Stomach (tissue), 9 donors: Measurements from ENCODE around the gene PCSK7. TPM values are rescaled to one million over a fixed set of nuclear protein-coding genes. Genes with fewer than 3 reads are reported as not detected.

Source experiments
- DNase-seq, 2 donors: peaks; one replicate each; pipeline versions ENCODE4 v3.0.0 to v3.0.0-alpha.2; 2013 to 2019
- H3K27ac ChIP-seq, 5 donors: fragments of 200-600 bp in 4 of 5; sonication (generic) in 4 of 5; one replicate each; pipeline ENCODE4 v1.5.1; 2013 to 2019; ENCODE audit warnings: mild to moderate bottlenecking in 1 of 5, moderate library complexity in 1 of 5
- H3K27me3 ChIP-seq, 3 donors: fragments of 200-600 bp; sonication (generic); one replicate each; pipeline ENCODE4 v1.5.1; 2017 to 2019; ENCODE audit warnings: mixed run types in 1 of 3
- H3K36me3 ChIP-seq, 4 donors: fragments of 200-600 bp; sonication (generic); 1 replicate in 3 of 4; 2 replicates in 1 of 4; pipeline ENCODE4 v1.5.1; 2016 to 2019
- H3K4me1 ChIP-seq, 4 donors: fragments of 200-600 bp; sonication (generic); one replicate each; pipeline ENCODE4 v1.5.1; 2016 to 2019
- H3K4me3 ChIP-seq, 4 donors: fragments of 200-600 bp; sonication (generic) in 3 of 4; one replicate each; pipeline ENCODE4 v1.5.1; 2016 to 2019; ENCODE audit warnings: mild to moderate bottlenecking in 1 of 4
- H3K9me3 ChIP-seq, 4 donors: fragments of 200-600 bp; sonication (generic); one replicate each; pipeline ENCODE4 v1.5.1; 2016 to 2019
- EP300 ChIP-seq: sonication (generic); formaldehyde crosslinking; IDR thresholded peaks from one replicate; pipeline ENCODE4 v1.6.1; 2017; ENCODE audit warnings: antibody characterized with exemption
- POLR2A ChIP-seq, 4 donors: fragments of 450-650 bp; IDR thresholded peaks; one replicate each; pipeline ENCODE4 v1.6.1; 2016; ENCODE audit warnings: antibody characterized with exemption in 4 of 4, control low read depth in 2 of 4, mild to moderate bottlenecking in 1 of 4, moderate library complexity in 1 of 4
- POLR2AphosphoS5 ChIP-seq, 3 donors: sonication (generic); formaldehyde crosslinking; IDR thresholded peaks; one replicate each; pipeline ENCODE4 v1.6.1; 2016; ENCODE audit warnings: antibody characterized with exemption in 3 of 3
- WGBS, 5 donors: extraction: QIAGEN DNeasy Blood & Tissue Kit in 3 of 5; methylation state at CpG; one replicate each; pipeline versions ENCODE4 v1.1.5 to v1.1.7; 2013 to 2018; 5-methylcytosine and 5-hydroxymethylcytosine counted together
- intact Hi-C: fragments of 100-400 bp; cut with DNase I; formaldehyde crosslinking; loops from one replicate; pipeline ENCODE4 v1.15.1; 2023; ENCODE audit warnings: low total_unique reads
- polyA plus RNA-seq, 3 donors: library from polyadenylated mRNA; stranded (reverse); fragments of 200-250 nt; gene quantifications; one replicate each; pipeline ENCODE4 v1.2.3, GENCODE V29; 2013
- total RNA-seq, 5 donors: library from RNA; depleted of rRNA; stranded (reverse); fragments of >200 nt; gene quantifications; one replicate each; pipeline versions ENCODE4 v1.1.0 to v1.2.3, GENCODE V29; 2014 to 2016
- TF ChIP-seq, protein P1 (sequence below), 7 experiments: fragments of 450-650 bp in 4 of 7; fragments of 200-600 bp in 3 of 7; sonication (generic) in 3 of 7; IDR thresholded peaks; one replicate each; pipeline ENCODE4 v1.5.1; 2016 to 2019; ENCODE audit warnings: antibody characterized with exemption in 7 of 7, control low read depth in 2 of 7, mild to moderate bottlenecking in 1 of 7
- donor health status: healthy with polysubstance abuse.
- donor health status: Bipolar disorder and iron deficiency.
- donor health status: healthy.

Gene PCSK7
- total and polyA plus RNA-seq, 8 donors: 14.1 to 232 (median 79.3) TPM

GRCh38 chr11:117179048-117179999, 52.5 kb downstream of the PCSK7 start:
- DNase-seq: peak; percentile 51 to 73
- H3K9me3 ChIP-seq: no peaks in the 10 kb centered on the region
- H3K27me3 ChIP-seq: no peaks in the 10 kb centered on the region
- peaks cover 59 to 85% (median 76%) of the 10 kb centered on the region in 4 donors for H3K4me1 ChIP-seq
- peaks cover 13 to 27% (median 26%) of the 10 kb centered on the region in 4 donors for H3K36me3 ChIP-seq
- peak overlapping the region; percentile 96 to 99 (median 98) for H3K27ac ChIP-seq
- peak overlapping the region; percentile 75 to 93 (median 86) for H3K4me3 ChIP-seq
- intact Hi-C loops: no loop called here
- WGBS, 5 donors: 0 to 3% (median 1%) methylated on average over 26 to 39 of the region's 39 CpGs
- no peak for TF ChIP-seq POLR2A (IDR thresholded peaks at IDR 0.05)
- no peak for TF ChIP-seq POLR2AphosphoS5 (IDR thresholded peaks at IDR 0.05)
- TF ChIP-seq, protein P1, sequence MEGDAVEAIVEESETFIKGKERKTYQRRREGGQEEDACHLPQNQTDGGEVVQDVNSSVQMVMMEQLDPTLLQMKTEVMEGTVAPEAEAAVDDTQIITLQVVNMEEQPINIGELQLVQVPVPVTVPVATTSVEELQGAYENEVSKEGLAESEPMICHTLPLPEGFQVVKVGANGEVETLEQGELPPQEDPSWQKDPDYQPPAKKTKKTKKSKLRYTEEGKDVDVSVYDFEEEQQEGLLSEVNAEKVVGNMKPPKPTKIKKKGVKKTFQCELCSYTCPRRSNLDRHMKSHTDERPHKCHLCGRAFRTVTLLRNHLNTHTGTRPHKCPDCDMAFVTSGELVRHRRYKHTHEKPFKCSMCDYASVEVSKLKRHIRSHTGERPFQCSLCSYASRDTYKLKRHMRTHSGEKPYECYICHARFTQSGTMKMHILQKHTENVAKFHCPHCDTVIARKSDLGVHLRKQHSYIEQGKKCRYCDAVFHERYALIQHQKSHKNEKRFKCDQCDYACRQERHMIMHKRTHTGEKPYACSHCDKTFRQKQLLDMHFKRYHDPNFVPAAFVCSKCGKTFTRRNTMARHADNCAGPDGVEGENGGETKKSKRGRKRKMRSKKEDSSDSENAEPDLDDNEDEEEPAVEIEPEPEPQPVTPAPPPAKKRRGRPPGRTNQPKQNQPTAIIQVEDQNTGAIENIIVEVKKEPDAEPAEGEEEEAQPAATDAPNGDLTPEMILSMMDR (IDR thresholded peaks at IDR 0.05): no peak
- no peak for TF ChIP-seq EP300

DNA sequence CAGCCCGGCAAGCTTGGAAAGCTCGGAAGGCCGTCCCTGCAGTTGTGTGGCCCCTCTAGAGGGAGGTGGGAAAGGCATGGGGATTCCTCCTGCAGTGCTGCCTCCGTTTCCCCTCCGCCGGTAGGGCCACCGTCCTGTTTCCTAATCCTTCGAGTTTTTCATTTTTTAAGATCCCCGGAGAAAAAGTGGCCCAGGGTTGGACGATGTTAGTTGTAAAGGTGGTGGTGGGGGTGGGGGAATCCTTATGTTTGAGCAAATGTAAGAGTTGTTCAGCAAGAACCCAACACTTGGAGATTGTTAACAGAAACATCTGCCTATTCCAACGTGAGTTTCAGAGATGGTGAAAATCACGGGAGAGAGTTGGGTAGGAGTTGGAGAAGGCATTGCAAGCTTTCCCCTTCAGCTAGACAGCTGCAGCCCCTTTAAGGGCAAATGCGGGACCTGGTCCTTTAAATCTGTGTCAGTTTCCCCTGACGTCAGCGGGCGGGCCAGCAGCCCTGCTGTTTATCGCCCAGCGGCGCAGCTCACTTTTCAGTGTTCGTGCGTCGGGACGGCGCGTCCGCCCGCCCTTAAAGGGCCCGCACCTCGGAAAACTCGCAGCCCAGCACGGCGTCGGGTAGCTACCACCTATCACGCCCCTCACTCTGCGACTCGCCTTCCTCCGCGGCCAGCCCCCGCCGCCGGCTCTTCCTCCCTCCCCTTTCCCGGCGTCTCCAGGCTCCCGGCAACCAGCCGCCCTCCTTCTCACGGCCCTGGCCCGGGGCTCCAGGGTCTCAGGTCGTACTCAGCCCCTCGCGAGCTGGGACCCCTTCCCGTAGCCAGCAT, 53.5 kb downstream of the PCSK7 start, which contains the start of gene SIDT2:
Gene SIDT2 (plus strand): TSS at position 534 of the 825 bp plus-strand sequence. CDS start 521 bp downstream, outside the sequence.
- DNase-seq: peak; percentile 96 to 99
- TF ChIP-seq POLR2A (IDR thresholded peaks at IDR 0.05) (peak in 2 of 4 donors; percentile 90), EP300 (no peak), POLR2AphosphoS5 (IDR thresholded peaks at IDR 0.05) (peak; percentile 98 to 99 (median 98))
- TF ChIP-seq, protein P1 (IDR thresholded peaks at IDR 0.05): no peak
- Histone ChIP-seq H3K4me3 (peak within 1 kb of the TSS; percentile 75 to 93 (median 86)), H3K36me3 (peaks cover 13 to 20% (median 18%) of the 10 kb centered on the region in 4 donors), H3K9me3 (no peaks in the 10 kb centered on the region), H3K27me3 (no peaks in the 10 kb centered on the region), H3K4me1 (peaks cover 49 to 79% (median 72%) of the 10 kb centered on the region in 4 donors), H3K27ac (peak within 1 kb of the TSS; percentile 96 to 99 (median 98))
- 1 to 3% (median 1%) methylated on average over 30 to 51 of the region's 51 CpGs for WGBS, 5 donors
- intact Hi-C loops: no loop called here

DNA sequence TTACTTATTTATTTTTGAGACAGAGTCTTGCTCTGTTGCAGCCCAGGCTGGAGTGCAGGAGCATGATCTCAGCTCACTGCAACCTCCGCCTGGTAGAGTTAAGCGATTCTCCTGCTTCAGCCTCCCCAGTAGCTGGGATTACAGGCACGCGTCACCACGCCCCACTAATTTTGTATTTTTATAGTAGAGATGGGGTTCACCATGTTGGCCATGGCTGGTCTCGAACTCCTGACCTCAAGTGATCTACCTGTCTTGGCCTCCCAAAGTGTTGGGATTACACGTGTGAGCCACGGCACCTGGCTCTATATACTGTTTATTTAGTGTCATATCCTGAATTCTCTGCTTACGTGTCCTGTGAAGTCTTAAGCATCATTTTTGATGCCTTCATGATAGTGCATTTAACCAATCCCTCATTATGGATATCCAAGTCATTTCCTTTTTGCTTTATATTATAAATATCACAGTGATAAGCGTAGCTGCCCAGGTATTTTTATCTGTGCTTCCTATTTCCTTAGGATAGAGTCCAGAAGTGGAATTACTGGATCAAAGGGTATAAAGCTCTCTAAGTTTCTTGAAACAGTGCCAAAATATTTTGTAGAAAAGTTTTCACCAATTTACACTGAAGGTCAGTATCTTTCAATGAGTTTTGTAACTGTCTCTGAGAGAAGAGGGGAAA, 54.2 kb downstream of the PCSK7 start:
- H3K4me1 ChIP-seq: peaks cover 49 to 80% (median 74%) of the 10 kb centered on the region in 4 donors
- TF ChIP-seq EP300: no peak
- TF ChIP-seq POLR2A (IDR thresholded peaks at IDR 0.05): no peak
- TF ChIP-seq, protein P1 (IDR thresholded peaks at IDR 0.05): no peak
- no peak for TF ChIP-seq POLR2AphosphoS5 (IDR thresholded peaks at IDR 0.05)
- intact Hi-C loops: no loop called here
- no peaks in the 10 kb centered on the region for H3K27me3 ChIP-seq
- peak overlapping the region; percentile 75 to 93 (median 86) for H3K4me3 ChIP-seq
- H3K27ac ChIP-seq: peak overlapping the region; percentile 96 to 99 (median 98)
- H3K9me3 ChIP-seq: no peaks in the 10 kb centered on the region
- H3K36me3 ChIP-seq: peaks cover 10 to 13% (median 12%) of the 10 kb centered on the region in 4 donors
- WGBS, 5 donors: 36 to 64% (median 46%) methylated on average over 10 of the region's 10 CpGs
- peak in 1 of 2 donors; percentile 25 for DNase-seq
